ENCODE data around the gene SEC24D.
A peak's percentile ranks its signal among the peaks of the same experiment; 100 is the strongest.

The SEC24D gene

GRCh38 chr4:118716304-118716703, 119.6 kb downstream of the SEC24D start:
- DNase-seq (ENCODE audit: low spot score): no peak

- no peak for DNase-seq (ENCODE audit: low spot score)
These were observed 121.2 kb downstream of the SEC24D start for GRCh38 chr4:118714682-118715081.

GRCh38 chr4:118712872-118713271, 123.1 kb downstream of the SEC24D start:
- no peak for DNase-seq (ENCODE audit: low spot score)

GRCh38 chr4:118711052-118711451, 124.9 kb downstream of the SEC24D start:
- DNase-seq (ENCODE audit: low spot score): no peak

- no peak for DNase-seq (ENCODE audit: low spot score)
These were observed 132.8 kb downstream of the SEC24D start for GRCh38 chr4:118703118-118703517.

- peak; percentile 87 for DNase-seq (ENCODE audit: low spot score)
These were observed 150.8 kb downstream of the SEC24D start, which contains the start of gene METTL14 for GRCh38 chr4:118684873-118685811. Gene METTL14, plus strand, starts transcription at chr4:118685392. Its CDS starts 143 bp downstream, at chr4:118685535.

GRCh38 chr4:118683513-118683912, 152.4 kb downstream of the SEC24D start:
- no peak for DNase-seq (ENCODE audit: low spot score)

GRCh38 chr4:118682928-118683327, 153.0 kb downstream of the SEC24D start:
- peak; percentile 7 for DNase-seq (ENCODE audit: low spot score)

- DNase-seq (ENCODE audit: low spot score): no peak
These were observed 155.1 kb downstream of the SEC24D start for GRCh38 chr4:118680808-118681207.

- DNase-seq (ENCODE audit: low spot score): no peak
These were observed 159.8 kb downstream of the SEC24D start for GRCh38 chr4:118676128-118676527.

Data from globus pallidus (tissue), 1 donor.